Suprapubic skin (tissue), 4 donors: Measurements from ENCODE around the gene ZNF205. TPM values are rescaled to one million over a fixed set of nuclear protein-coding genes. Genes with fewer than 3 reads are reported as not detected.
A peak's percentile ranks its signal among the peaks of the same experiment; 100 is the strongest.

Source experiments
- DNase-seq, 2 donors: peaks; one replicate each; pipeline ENCODE4 v3.0.0-alpha.2; 2019; ENCODE audit warnings: low spot score in 2 of 2
- H3K27ac ChIP-seq: fragments of 200-600 bp; sonication (generic); one replicate; pipeline ENCODE4 v1.5.1; 2019
- H3K27me3 ChIP-seq: fragments of 200-600 bp; sonication (generic); one replicate; pipeline ENCODE4 v1.5.1; 2019
- H3K36me3 ChIP-seq: fragments of 200-600 bp; sonication (generic); one replicate; pipeline ENCODE4 v1.5.1; 2019
- H3K4me1 ChIP-seq: fragments of 200-600 bp; sonication (generic); one replicate; pipeline ENCODE4 v1.5.1; 2019
- H3K4me3 ChIP-seq: fragments of 200-600 bp; sonication (generic); one replicate; pipeline ENCODE4 v1.5.1; 2019; ENCODE audit warnings: mild to moderate bottlenecking
- H3K9me3 ChIP-seq: fragments of 200-600 bp; sonication (generic); one replicate; pipeline ENCODE4 v1.5.1; 2019
- CTCF ChIP-seq, 2 donors: fragments of 200-600 bp in 1 of 2; fragments of 450-650 bp in 1 of 2; sonication (generic) in 1 of 2; IDR thresholded peaks; one replicate each; pipeline ENCODE4 v1.5.1; 2016 to 2019; ENCODE audit warnings: antibody characterized with exemption in 2 of 2, mild to moderate bottlenecking in 1 of 2, moderate library complexity in 1 of 2
- EP300 ChIP-seq: sonication (generic); formaldehyde crosslinking; IDR thresholded peaks from one replicate; pipeline ENCODE4 v1.6.1; 2017; ENCODE audit warnings: antibody characterized with exemption
- POLR2A ChIP-seq, 2 donors: fragments of 450-650 bp; IDR thresholded peaks; one replicate each; pipeline ENCODE4 v1.6.1; 2017; ENCODE audit warnings: antibody characterized with exemption in 2 of 2, mild to moderate bottlenecking in 2 of 2, moderate library complexity in 2 of 2
- POLR2AphosphoS5 ChIP-seq, 3 donors: sonication (generic); formaldehyde crosslinking; IDR thresholded peaks; one replicate each; pipeline ENCODE4 v1.6.1; 2017; ENCODE audit warnings: antibody characterized with exemption in 3 of 3
- WGBS: methylation state at CpG from one replicate; pipeline ENCODE4 v1.1.5; 2018; 5-methylcytosine and 5-hydroxymethylcytosine counted together
- total RNA-seq, 4 donors: library from RNA; depleted of rRNA; stranded (reverse); fragments of >200 nt; gene quantifications; one replicate each; pipeline ENCODE4 v1.1.0, GENCODE V29; 2016

ZNF205 gene
- total RNA-seq, 4 donors from 2014 or later: 18.3 to 22.5 (median 20.9) TPM

GRCh38 chr16:3123986-3124886 lies 11.8 kb downstream of the ZNF205 start:
- TF ChIP-seq EP300: no peak
- no peak for TF ChIP-seq CTCF (IDR thresholded peaks at IDR 0.05)
- peak in 2 of 3 donors; percentile 30 to 46 for TF ChIP-seq POLR2AphosphoS5 (IDR thresholded peaks at IDR 0.05)
- TF ChIP-seq POLR2A (IDR thresholded peaks at IDR 0.05): no peak
- Histone ChIP-seq H3K4me3 (peak overlapping the region; percentile 61), H3K9me3 (no peaks in the 10 kb centered on the region), H3K4me1 (peaks cover 38% of the 10 kb centered on the region), H3K36me3 (peaks cover 17% of the 10 kb centered on the region), H3K27ac (peak overlapping the region; percentile 72), H3K27me3 (no peaks in the 10 kb centered on the region)
- peak; percentile 98 to 99 for DNase-seq
- under 1% methylated on average over 49 of the region's 72 CpGs for WGBS

GRCh38 chr16:3127745-3128144 lies 15.4 kb downstream of the ZNF205 start:
- H3K27me3 ChIP-seq: no peaks in the 10 kb centered on the region
- no peak overlapping the region for H3K27ac ChIP-seq
- no peaks in the 10 kb centered on the region for H3K9me3 ChIP-seq
- peaks cover 5% of the 10 kb centered on the region for H3K36me3 ChIP-seq
- TF ChIP-seq POLR2AphosphoS5 (IDR thresholded peaks at IDR 0.05) (no peak), POLR2A (IDR thresholded peaks at IDR 0.05) (no peak), EP300 (no peak), CTCF (IDR thresholded peaks at IDR 0.05) (no peak)
- H3K4me1 ChIP-seq: peaks cover 51% of the 10 kb centered on the region
- DNase-seq: no peak
- no peak overlapping the region for H3K4me3 ChIP-seq
- WGBS: 52% methylated on average over 6 of the region's 6 CpGs

GRCh38 chr16:3129137-3130131 lies 17.0 kb downstream of the ZNF205 start:
- WGBS: 12% methylated on average over 28 of the region's 28 CpGs
- TF ChIP-seq CTCF (IDR thresholded peaks at IDR 0.05) (peak; percentile 76 to 92), POLR2A (IDR thresholded peaks at IDR 0.05) (no peak), EP300 (no peak), POLR2AphosphoS5 (IDR thresholded peaks at IDR 0.05) (peak in 1 of 3 donors; percentile 41)
- peaks cover 5% of the 10 kb centered on the region for H3K36me3 ChIP-seq
- DNase-seq: peak in 1 of 2 donors; percentile 84
- H3K4me3 ChIP-seq: peak overlapping the region; percentile 58
- H3K9me3 ChIP-seq: no peaks in the 10 kb centered on the region
- peaks cover 61% of the 10 kb centered on the region for H3K4me1 ChIP-seq
- no peaks in the 10 kb centered on the region for H3K27me3 ChIP-seq
- peak overlapping the region; percentile 76 for H3K27ac ChIP-seq

- no peak for DNase-seq
- Histone ChIP-seq H3K9me3 (no peaks in the 10 kb centered on the region), H3K27ac (no peak overlapping the region), H3K27me3 (no peaks in the 10 kb centered on the region), H3K4me3 (no peak overlapping the region), H3K36me3 (peaks cover 5% of the 10 kb centered on the region), H3K4me1 (peaks cover 68% of the 10 kb centered on the region)
- WGBS: 70% methylated on average over 12 of the region's 12 CpGs
- no peak for TF ChIP-seq EP300
- TF ChIP-seq CTCF (IDR thresholded peaks at IDR 0.05): peak in 1 of 2 donors; percentile 51
These were observed 19.5 kb downstream of the ZNF205 start for GRCh38 chr16:3131755-3132377.
